Skeletal muscle satellite cell (primary cell): Measurements from ENCODE around the gene CLDND1. TPM values are rescaled to one million over a fixed set of nuclear protein-coding genes. Genes with fewer than 3 reads are reported as not detected.

Experiments used
- H3K27me3 ChIP-seq: 2 replicates; pipeline ENCODE4 v1.7.0; 2013; ENCODE audit warnings: low read length; ENCODE audit not compliant: control insufficient read depth, insufficient read depth
- H3K36me3 ChIP-seq: 2 replicates; pipeline ENCODE4 v1.7.0; 2013; ENCODE audit warnings: mild to moderate bottlenecking, control low read depth, low read length; ENCODE audit not compliant: insufficient read depth
- H3K4me1 ChIP-seq: 2 replicates; pipeline ENCODE4 v1.7.0; 2013; ENCODE audit warnings: low read length; ENCODE audit not compliant: control insufficient read depth, insufficient read depth
- H3K4me2 ChIP-seq: 2 replicates; pipeline ENCODE4 v1.7.0; 2013; ENCODE audit warnings: mild to moderate bottlenecking, low read length
- H3K4me3 ChIP-seq: 2 replicates; pipeline ENCODE4 v1.7.0; 2013; ENCODE audit warnings: low read length
- H3K9ac ChIP-seq: 2 replicates; pipeline ENCODE4 v1.7.0; 2013; ENCODE audit warnings: mild to moderate bottlenecking, low read depth, low read length, moderate library complexity
- H3K9me3 ChIP-seq: replicated peaks from 2 replicates; pipeline ENCODE4 v1.7.0; 2013; ENCODE audit warnings: mild to moderate bottlenecking, control low read depth, low read length
- small RNA-seq: library from RNA; depleted of rRNA; stranded (forward); fragments of <200 nt; gene quantifications from one replicate; pipeline ENCODE3, GENCODE V24; 2012

Gene CLDND1

GRCh38 chr3:98508582-98508981 lies 14.1 kb downstream of the CLDND1 start:
- H3K9ac ChIP-seq: no peak overlapping the region
- H3K36me3 ChIP-seq: no peaks in the 10 kb centered on the region
- H3K4me2 ChIP-seq: no peak overlapping the region
- no peaks in the 10 kb centered on the region for H3K27me3 ChIP-seq
- no peaks in the 10 kb centered on the region for H3K4me1 ChIP-seq
- no peak overlapping the region for H3K4me3 ChIP-seq
- no peaks in the 10 kb centered on the region for H3K9me3 ChIP-seq

GRCh38 chr3:98504539-98504938 lies 18.2 kb downstream of the CLDND1 start:
- Histone ChIP-seq H3K9me3 (no peaks in the 10 kb centered on the region), H3K36me3 (no peaks in the 10 kb centered on the region), H3K4me1 (no peaks in the 10 kb centered on the region), H3K4me2 (no peak overlapping the region), H3K4me3 (no peak overlapping the region), H3K27me3 (no peaks in the 10 kb centered on the region), H3K9ac (no peak overlapping the region)

- H3K4me2 ChIP-seq: no peak overlapping the region
- H3K27me3 ChIP-seq: peaks cover 5% of the 10 kb centered on the region
- H3K9me3 ChIP-seq: no peaks in the 10 kb centered on the region
- H3K36me3 ChIP-seq: no peaks in the 10 kb centered on the region
- no peaks in the 10 kb centered on the region for H3K4me1 ChIP-seq
- no peak overlapping the region for H3K4me3 ChIP-seq
- no peak overlapping the region for H3K9ac ChIP-seq
Observed at GRCh38 chr3:98501863-98502576, 20.7 kb downstream of the CLDND1 start.

GRCh38 chr3:98501270-98501669 lies 21.4 kb downstream of the CLDND1 start:
- H3K36me3 ChIP-seq: no peaks in the 10 kb centered on the region
- H3K4me2 ChIP-seq: no peak overlapping the region
- no peak overlapping the region for H3K4me3 ChIP-seq
- peaks cover 6% of the 10 kb centered on the region for H3K27me3 ChIP-seq
- no peaks in the 10 kb centered on the region for H3K4me1 ChIP-seq
- no peak overlapping the region for H3K9ac ChIP-seq
- no peaks in the 10 kb centered on the region for H3K9me3 ChIP-seq

- no peak overlapping the region for H3K4me3 ChIP-seq
- H3K4me1 ChIP-seq: no peaks in the 10 kb centered on the region
- no peaks in the 10 kb centered on the region for H3K36me3 ChIP-seq
- peaks cover 6% of the 10 kb centered on the region for H3K27me3 ChIP-seq
- no peaks in the 10 kb centered on the region for H3K9me3 ChIP-seq
- H3K4me2 ChIP-seq: no peak overlapping the region
- no peak overlapping the region for H3K9ac ChIP-seq
Observed at GRCh38 chr3:98500019-98500418, 22.7 kb downstream of the CLDND1 start.

- Histone ChIP-seq H3K27me3 (peaks cover 22% of the 10 kb centered on the region), H3K9ac (no peak within 1 kb of the TSS), H3K4me2 (no peak within 1 kb of the TSS), H3K4me3 (no peak within 1 kb of the TSS), H3K36me3 (no peaks in the 10 kb centered on the region), H3K9me3 (no peaks in the 10 kb centered on the region), H3K4me1 (no peaks in the 10 kb centered on the region)
Observed at GRCh38 chr3:98497381-98497780, 25.3 kb downstream of the CLDND1 start, which contains the start of gene OR5K2. OR5K2 (plus strand) TSS chr3:98497681; CDS start chr3:98497681, 0 bp downstream.

GRCh38 chr3:98483626-98484025 lies 39.1 kb downstream of the CLDND1 start:
- H3K27me3 ChIP-seq: no peaks in the 10 kb centered on the region

GRCh38 chr3:98482717-98483482 lies 39.8 kb downstream of the CLDND1 start:
- Histone ChIP-seq H3K4me1 (no peaks in the 10 kb centered on the region), H3K4me3 (no peak overlapping the region), H3K9me3 (no peaks in the 10 kb centered on the region), H3K36me3 (no peaks in the 10 kb centered on the region), H3K27me3 (no peaks in the 10 kb centered on the region), H3K4me2 (no peak overlapping the region), H3K9ac (no peak overlapping the region)

More at GRCh38 chr3:98483626-98484025, 39.1 kb downstream of the CLDND1 start:
- H3K36me3 ChIP-seq: no peaks in the 10 kb centered on the region
- no peak overlapping the region for H3K4me2 ChIP-seq
- no peak overlapping the region for H3K4me3 ChIP-seq
- no peaks in the 10 kb centered on the region for H3K4me1 ChIP-seq
- no peak overlapping the region for H3K9ac ChIP-seq
- no peaks in the 10 kb centered on the region for H3K9me3 ChIP-seq

Small RNA genes lying within 50 kb of the gene (small RNA-seq; reads per million reads assigned to genes)
- not detected for gene RPL38P4
